ENCODE data around the gene TSFM.
A peak's percentile ranks its signal among the peaks of the same experiment; 100 is the strongest.
"Not testable (repeated sequence)": the region's sequence is repeated elsewhere in the genome, so short reads cannot be mapped to it uniquely, and the experiment has no call there.

TSFM gene

GRCh38 chr12:57771236-57771872 is 11.2 kb upstream of the TSFM start:
- peak; percentile 81 for ATAC-seq
- TF ChIP-seq ISL1 (CRISPR knock-in tag; IDR thresholded peaks at IDR 0.05) (no peak), ZC3H10 (CRISPR knock-in tag; IDR thresholded peaks at IDR 0.05) (no peak), CSDC2 (CRISPR knock-in tag; IDR thresholded peaks at IDR 0.05) (no peak), ZFP3 (CRISPR knock-in tag; IDR thresholded peaks at IDR 0.05) (no peak), RARB (CRISPR knock-in tag; IDR thresholded peaks at IDR 0.05) (no peak)

- peak; percentile 92 for ATAC-seq
- TF ChIP-seq PPARA (CRISPR knock-in tag; IDR thresholded peaks at IDR 0.05; ENCODE audit: borderline replicate concordance) (no peak), PATZ1 (CRISPR knock-in tag; IDR thresholded peaks at IDR 0.05; ENCODE audit: borderline replicate concordance) (0 out of 2 replicates have a peak, but pooled peaks have one; percentile 19)
Observed at GRCh38 chr12:57771873-57772428, 10.6 kb upstream of the TSFM start, which contains the start of gene METTL1. Gene METTL1, minus strand, starts transcription at chr12:57772105. Its CDS starts 22 bp downstream, at chr12:57772083.

GRCh38 chr12:57772429-57773322 is 9.9 kb upstream of the TSFM start, which contains the start of gene EEF1AKMT3:
Gene EEF1AKMT3, plus strand, starts transcription at chr12:57772614. Its CDS starts 111 bp downstream, at chr12:57772725.
- TF ChIP-seq SNAI2 (CRISPR knock-in tag; IDR thresholded peaks at IDR 0.05) (no peak), ZFP30 (CRISPR knock-in tag; IDR thresholded peaks at IDR 0.05) (no peak), ARNTL (CRISPR knock-in tag; IDR thresholded peaks at IDR 0.05; ENCODE audit: borderline replicate concordance, low read depth) (no peak), CREB5 (CRISPR knock-in tag; IDR thresholded peaks at IDR 0.05; ENCODE audit: low read depth) (no peak), CSRNP3 (CRISPR knock-in tag; IDR thresholded peaks at IDR 0.05) (no peak), OSR1 (CRISPR knock-in tag; IDR thresholded peaks at IDR 0.05) (no peak), RARB (CRISPR knock-in tag; IDR thresholded peaks at IDR 0.05) (no peak), BACH2 (CRISPR knock-in tag; IDR thresholded peaks at IDR 0.05; ENCODE audit: borderline replicate concordance) (no peak), ZNF8 (CRISPR knock-in tag; IDR thresholded peaks at IDR 0.05) (no peak), CSDC2 (CRISPR knock-in tag; IDR thresholded peaks at IDR 0.05) (no peak), POU6F1 (CRISPR knock-in tag; IDR thresholded peaks at IDR 0.05; ENCODE audit: borderline replicate concordance, low read depth) (no peak), GLIS3 (CRISPR knock-in tag; IDR thresholded peaks at IDR 0.05) (no peak), ZC3H10 (CRISPR knock-in tag; IDR thresholded peaks at IDR 0.05) (no peak), TOX (CRISPR knock-in tag; IDR thresholded peaks at IDR 0.05; ENCODE audit: borderline replicate concordance) (no peak), TSHZ2 (CRISPR knock-in tag; IDR thresholded peaks at IDR 0.05) (no peak), PPARA (CRISPR knock-in tag; IDR thresholded peaks at IDR 0.05; ENCODE audit: borderline replicate concordance) (no peak), ISL1 (CRISPR knock-in tag; IDR thresholded peaks at IDR 0.05) (no peak)
- peak; percentile 76 for ATAC-seq

GRCh38 chr12:57774634-57775033 is 8.0 kb upstream of the TSFM start:
- ATAC-seq, result not testable (repeated sequence)

Data from SK-N-SH treated with all-trans-retinoic acid at 6 μM for 48 hours (cell line).